GM21515 (cell line): ENCODE measurements around the gene ZNF547.
"Not testable (repeated sequence)": the region's sequence is repeated elsewhere in the genome, so short reads cannot be mapped to it uniquely, and the experiment has no call there.

Experiments used
- ATAC-seq: cut with Tn5 transposase; IDR thresholded peaks from one replicate; pipeline ENCODE4 v1.9.1; 2021; ENCODE audit not compliant: unreplicated experiment

The ZNF547 gene

GRCh38 chr19:57374179-57374578 lies 10.8 kb downstream of the ZNF547 start:
- ATAC-seq = no peak

DNA sequence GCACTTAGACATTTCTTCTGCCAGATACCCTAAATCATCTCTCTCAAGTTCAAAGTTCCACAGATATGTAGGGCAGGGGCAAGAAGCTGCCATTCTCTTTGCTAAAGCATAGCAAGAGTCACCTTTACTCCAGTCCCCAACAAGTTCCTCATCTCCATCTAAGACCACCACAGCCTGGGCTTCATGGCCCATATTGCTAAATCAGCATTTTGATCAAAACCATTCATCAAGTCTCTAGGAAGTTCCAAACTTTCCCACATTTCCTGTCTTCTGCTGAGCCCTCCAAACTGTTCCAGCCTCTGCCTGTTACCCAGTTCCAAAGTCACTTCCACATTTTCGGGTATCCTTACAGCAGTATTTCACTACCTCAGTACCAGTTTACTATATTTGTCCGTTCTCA lies 11.3 kb downstream of the ZNF547 start:
- ATAC-seq = not testable (repeated sequence)

GRCh38 chr19:57376151-57376550 lies 12.8 kb downstream of the ZNF547 start:
- no peak for ATAC-seq

DNA sequence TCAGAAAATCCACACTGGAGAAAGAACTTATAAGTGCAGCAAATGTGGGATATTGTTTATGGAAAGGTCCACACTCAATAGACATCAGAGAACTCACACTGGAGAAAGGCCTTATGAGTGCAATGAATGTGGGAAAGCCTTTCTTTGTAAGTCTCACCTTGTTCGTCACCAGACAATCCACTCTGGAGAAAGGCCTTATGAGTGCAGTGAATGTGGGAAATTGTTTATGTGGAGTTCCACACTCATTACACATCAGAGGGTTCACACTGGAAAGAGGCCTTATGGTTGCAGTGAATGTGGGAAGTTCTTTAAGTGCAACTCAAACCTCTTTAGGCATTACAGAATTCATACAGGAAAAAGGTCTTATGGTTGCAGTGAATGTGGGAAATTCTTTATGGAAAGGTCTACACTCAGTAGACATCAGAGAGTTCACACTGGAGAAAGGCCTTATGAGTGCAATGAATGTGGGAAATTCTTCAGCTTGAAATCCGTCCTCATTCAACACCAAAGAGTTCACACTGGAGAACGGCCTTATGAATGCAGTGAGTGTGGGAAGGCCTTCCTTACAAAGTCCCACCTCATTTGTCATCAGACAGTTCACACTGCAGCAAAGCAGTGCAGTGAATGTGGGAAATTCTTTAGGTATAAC lies 14.3 kb downstream of the ZNF547 start:
- no peak for ATAC-seq

- ATAC-seq = no peak
Measured at GRCh38 chr19:57380923-57381322, 17.6 kb downstream of the ZNF547 start.

DNA sequence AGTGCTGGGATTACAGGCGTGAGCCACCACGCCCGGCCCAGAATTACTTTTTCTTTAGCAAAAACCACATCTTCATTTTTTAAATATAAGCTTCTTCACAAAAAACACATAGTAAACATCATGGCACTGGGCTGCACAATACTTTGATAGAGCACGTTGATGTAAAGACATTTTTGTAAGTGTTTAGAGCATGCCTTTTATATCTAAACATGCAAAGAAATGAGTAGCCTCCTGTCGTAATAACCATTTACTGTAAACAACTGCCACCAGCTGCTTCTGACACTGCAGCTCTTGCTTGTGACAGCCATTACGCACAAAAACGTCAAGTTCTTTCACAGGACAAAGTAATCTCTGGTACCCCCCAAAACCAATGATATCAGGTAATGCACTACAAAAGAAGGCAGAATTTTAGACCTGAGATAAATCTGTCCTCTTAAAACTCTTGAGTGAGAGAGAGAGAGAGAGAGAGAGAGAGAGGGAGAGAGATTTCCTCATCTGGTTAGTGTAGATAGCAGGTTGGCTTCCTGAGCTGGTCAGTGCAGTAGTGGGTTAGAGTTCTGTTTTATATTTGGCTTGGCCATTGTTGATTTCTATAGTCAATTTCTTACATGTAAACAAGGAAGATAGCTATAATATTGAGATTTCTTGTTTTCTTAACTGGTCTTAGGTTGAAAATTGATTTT lies 19.6 kb downstream of the ZNF547 start:
- no peak for ATAC-seq

- no peak for ATAC-seq
Measured at GRCh38 chr19:57389194-57389729, 25.9 kb downstream of the ZNF547 start.

GRCh38 chr19:57389730-57390598 lies 26.6 kb downstream of the ZNF547 start, which contains the start of gene ZNF548:
Gene ZNF548 (plus strand): TSS chr19:57389854. CDS start chr19:57390100, 246 bp downstream.
- ATAC-seq = peak; percentile 94

GRCh38 chr19:57395710-57396109 lies 32.4 kb downstream of the ZNF547 start:
- no peak for ATAC-seq

GRCh38 chr19:57398868-57399267 lies 35.5 kb downstream of the ZNF547 start:
- no peak for ATAC-seq

DNA sequence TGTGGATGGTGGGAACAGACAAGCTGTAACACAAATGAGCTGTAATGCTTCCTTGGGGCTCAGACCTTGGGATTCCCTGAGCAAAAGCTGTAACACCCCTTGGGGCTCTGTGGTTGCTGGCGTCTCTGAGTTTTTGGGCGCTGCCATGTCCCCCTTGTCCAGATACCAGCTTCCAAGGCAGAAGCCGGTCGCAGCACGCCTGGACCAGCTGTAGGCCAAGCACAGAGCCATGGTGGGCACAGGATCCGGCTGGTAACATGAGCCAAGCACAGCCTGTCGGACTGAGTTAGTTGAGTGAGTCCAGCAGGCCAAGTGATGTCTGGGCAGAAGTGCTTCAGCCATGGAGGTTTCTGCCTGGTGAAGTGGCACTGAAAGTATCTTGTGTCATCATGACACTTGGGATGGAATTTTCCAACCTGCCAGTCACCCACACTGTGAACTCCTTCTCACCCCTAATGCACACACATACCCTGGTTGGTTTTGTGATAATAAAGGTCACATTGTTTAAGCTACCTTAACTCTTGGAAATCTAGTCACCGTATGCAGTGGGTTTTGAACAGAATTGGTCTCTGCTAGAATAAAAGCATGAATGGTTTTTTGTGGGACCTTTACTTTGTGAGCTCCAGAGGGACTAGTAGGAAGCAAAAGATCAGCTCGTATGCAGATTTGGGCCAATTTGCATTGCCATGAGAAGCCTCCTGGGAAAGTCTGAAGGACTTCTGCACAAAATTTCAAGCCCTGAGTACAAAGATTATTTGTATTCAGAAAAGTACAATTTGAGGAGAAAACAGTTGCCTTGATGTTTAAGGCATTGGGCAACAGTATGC lies 40.6 kb downstream of the ZNF547 start:
- ATAC-seq = no peak

GRCh38 chr19:57406516-57407123 lies 43.3 kb downstream of the ZNF547 start:
- ATAC-seq = no peak

GRCh38 chr19:57410877-57411671 lies 47.7 kb downstream of the ZNF547 start, which contains the start of gene ZNF17:
Gene ZNF17 (plus strand): TSS chr19:57411161. CDS start chr19:57413616, 2,455 bp downstream.
- peak; percentile 97 for ATAC-seq

DNA sequence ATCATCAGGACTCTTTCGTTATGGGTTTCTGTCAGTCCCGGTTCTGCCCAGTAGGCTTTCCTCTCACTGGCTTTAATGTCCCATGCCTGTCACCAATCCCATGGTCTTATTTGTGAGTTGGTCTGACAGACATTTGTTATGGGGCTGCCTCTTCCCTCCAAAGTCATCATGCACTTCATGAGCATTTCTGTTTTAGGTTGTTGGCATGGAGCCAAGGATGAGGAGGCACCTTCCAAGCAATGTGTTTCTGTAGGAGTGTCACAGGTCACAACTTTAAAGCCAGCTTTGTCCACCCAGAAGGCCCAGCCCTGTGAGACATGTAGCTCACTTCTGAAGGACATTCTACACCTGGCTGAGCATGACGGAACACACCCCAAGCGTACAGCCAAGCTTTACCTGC lies 56.1 kb downstream of the ZNF547 start:
- ATAC-seq = no peak

DNA sequence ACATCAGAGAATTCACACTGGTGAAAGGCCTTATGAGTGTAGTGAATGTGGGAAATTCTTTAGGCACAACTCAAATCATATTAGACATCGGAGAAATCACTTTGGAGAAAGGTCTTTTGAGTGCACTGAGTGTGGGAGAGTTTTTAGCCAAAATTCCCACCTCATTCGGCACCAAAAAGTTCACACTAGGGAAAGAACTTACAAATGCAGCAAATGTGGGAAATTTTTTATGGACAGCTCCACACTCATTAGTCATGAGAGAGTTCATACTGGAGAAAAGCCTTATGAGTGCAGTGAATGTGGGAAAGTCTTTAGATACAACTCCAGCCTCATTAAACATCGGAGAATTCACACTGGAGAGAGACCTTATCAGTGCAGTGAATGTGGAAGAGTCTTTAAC lies 57.7 kb downstream of the ZNF547 start:
- no peak for ATAC-seq
